Thoracic aorta (tissue), 2 donors: Measurements from ENCODE around the gene ARHGEF28. TPM values are rescaled to one million over a fixed set of nuclear protein-coding genes. Genes with fewer than 3 reads are reported as not detected.

ENCODE experiments used
- ATAC-seq: fragments of 150-250 bp; one replicate; pipeline ENCODE4 v1.8.0; 2017; ENCODE audit warnings: low read depth; ENCODE audit not compliant: insufficient number of reproducible peaks, low FRiP score
- DNase-seq: peaks from one replicate; pipeline ENCODE4 v3.0.0-alpha.2; 2020; ENCODE audit warnings: low spot score
- H3K27ac ChIP-seq, 2 donors: fragments of 200-600 bp; sonication (generic); 1 replicate in 1 of 2; 2 replicates in 1 of 2; pipeline ENCODE4 v1.5.1; 2016; ENCODE audit warnings: mild to moderate bottlenecking in 2 of 2, moderate library complexity in 2 of 2
- H3K27me3 ChIP-seq: fragments of 200-600 bp; sonication (generic); replicated peaks from 2 replicates; pipeline ENCODE4 v1.6.0; 2016; ENCODE audit warnings: mild to moderate bottlenecking; ENCODE audit not compliant: insufficient read depth
- H3K36me3 ChIP-seq: fragments of 200-600 bp; sonication (generic); one replicate; pipeline ENCODE4 v1.5.1; 2016
- H3K4me1 ChIP-seq, 2 donors: fragments of 200-600 bp; sonication (generic); 1 replicate in 1 of 2; 2 replicates in 1 of 2; pipeline versions ENCODE4 v1.5.1 to v1.6.0; 2016; ENCODE audit warnings: low read depth in 2 of 2, mild to moderate bottlenecking in 1 of 2; ENCODE audit not compliant: control insufficient read depth in 1 of 2
- H3K4me3 ChIP-seq: fragments of 200-600 bp; sonication (generic); 2 replicates; pipeline ENCODE4 v1.5.1; 2016; ENCODE audit warnings: mild to moderate bottlenecking
- H3K9me3 ChIP-seq: fragments of 200-600 bp; sonication (generic); 2 replicates; pipeline ENCODE4 v1.5.1; 2016
- CTCF ChIP-seq: fragments of 200-600 bp; sonication (generic); IDR thresholded peaks from one replicate; pipeline ENCODE4 v1.5.1; 2019; ENCODE audit warnings: antibody characterized with exemption
- total RNA-seq, 2 donors: library from RNA; depleted of rRNA; stranded (reverse); fragments of >200 nt; gene quantifications; one replicate each; pipeline versions ENCODE4 v1.1.0 to v1.2.3, GENCODE V29; 2016

Gene ARHGEF28
- total RNA-seq, 2 donors from 2014 or later, result 35.5 to 40.8 TPM

DNA sequence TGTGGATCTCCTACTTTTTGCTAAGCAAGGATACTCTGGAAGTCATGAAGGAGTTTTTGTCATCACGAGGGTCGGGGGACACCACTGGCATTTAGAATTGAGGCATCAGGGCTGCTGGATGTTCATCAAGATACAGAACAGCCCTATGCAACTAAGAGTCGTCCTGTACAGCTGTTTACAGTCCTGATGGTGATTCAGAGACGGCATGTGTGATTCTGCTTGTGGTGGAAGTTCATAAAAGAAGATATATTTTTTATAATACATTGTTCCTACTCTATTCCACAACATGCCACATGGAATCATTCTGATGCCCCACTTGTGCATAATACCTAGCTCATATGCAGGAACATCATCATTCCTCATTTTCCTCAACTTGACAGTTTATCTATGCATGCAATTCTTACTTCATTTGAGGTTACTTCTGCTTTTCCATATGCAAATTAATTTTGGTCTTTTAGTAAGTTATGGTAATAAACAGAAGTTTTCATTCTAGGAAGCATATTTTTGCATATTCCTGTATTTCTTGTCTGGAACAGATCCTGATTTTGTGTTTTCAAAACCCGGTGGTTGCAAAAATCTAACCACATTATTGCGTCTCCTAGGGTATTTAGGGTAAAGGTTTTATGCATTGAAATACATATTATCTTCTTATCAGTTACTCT lies 155.2 kb downstream of the ARHGEF28 start:
- ATAC-seq (no peak), DNase-seq (no peak)
- Histone ChIP-seq H3K4me1 (no peaks in the 10 kb centered on the region), H3K9me3 (no peaks in the 10 kb centered on the region), H3K36me3 (no peaks in the 10 kb centered on the region), H3K4me3 (no peak overlapping the region), H3K27ac (no peak overlapping the region), H3K27me3 (no peaks in the 10 kb centered on the region)
- TF ChIP-seq CTCF, result no peak

- ATAC-seq (no peak), DNase-seq (no peak)
- H3K36me3 ChIP-seq, result no peaks in the 10 kb centered on the region
- no peak overlapping the region for H3K27ac ChIP-seq
- no peak overlapping the region for H3K4me3 ChIP-seq
- no peak for TF ChIP-seq CTCF
- H3K4me1 ChIP-seq, result no peaks in the 10 kb centered on the region
- no peaks in the 10 kb centered on the region for H3K27me3 ChIP-seq
- H3K9me3 ChIP-seq, result no peaks in the 10 kb centered on the region
Measured at GRCh38 chr5:73783828-73784227, 157.8 kb downstream of the ARHGEF28 start.

- no peak for TF ChIP-seq CTCF
- Histone ChIP-seq H3K27ac (no peak overlapping the region), H3K9me3 (no peaks in the 10 kb centered on the region), H3K4me3 (no peak overlapping the region), H3K27me3 (no peaks in the 10 kb centered on the region), H3K4me1 (peaks cover 3 to 8% of the 10 kb centered on the region in 2 donors), H3K36me3 (no peaks in the 10 kb centered on the region)
- DNase-seq (no peak), ATAC-seq (no peak)
Measured at GRCh38 chr5:73786043-73786831, 160.2 kb downstream of the ARHGEF28 start.

DNA sequence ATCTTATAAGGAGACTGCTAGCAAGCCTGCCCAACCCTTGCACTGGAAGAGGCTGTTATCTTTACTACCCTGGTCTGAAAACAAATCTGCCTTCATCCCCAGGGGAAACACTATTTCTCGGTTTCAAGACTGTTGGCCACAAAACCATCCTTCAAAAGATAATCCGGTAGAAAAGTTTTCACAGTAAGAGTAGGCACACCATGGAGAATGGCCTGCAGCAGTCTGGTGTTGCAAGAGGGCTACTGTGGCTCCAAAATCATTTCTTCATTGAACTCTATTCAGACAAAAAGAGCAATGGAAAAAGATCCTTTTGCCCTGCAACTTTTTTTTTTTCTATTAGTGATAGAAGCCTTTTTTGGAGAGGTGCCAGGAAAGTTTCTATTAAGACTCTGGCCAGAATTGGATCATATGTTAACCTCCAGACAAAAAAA lies 163.9 kb downstream of the ARHGEF28 start:
- TF ChIP-seq CTCF, result no peak
- H3K4me3 ChIP-seq, result no peak overlapping the region
- ATAC-seq, result no peak
- H3K36me3 ChIP-seq, result no peaks in the 10 kb centered on the region
- no peaks in the 10 kb centered on the region for H3K9me3 ChIP-seq
- H3K4me1 ChIP-seq, result peaks cover 7 to 15% of the 10 kb centered on the region in 2 donors
- DNase-seq, result no peak
- H3K27me3 ChIP-seq, result no peaks in the 10 kb centered on the region
- no peak overlapping the region for H3K27ac ChIP-seq

DNA sequence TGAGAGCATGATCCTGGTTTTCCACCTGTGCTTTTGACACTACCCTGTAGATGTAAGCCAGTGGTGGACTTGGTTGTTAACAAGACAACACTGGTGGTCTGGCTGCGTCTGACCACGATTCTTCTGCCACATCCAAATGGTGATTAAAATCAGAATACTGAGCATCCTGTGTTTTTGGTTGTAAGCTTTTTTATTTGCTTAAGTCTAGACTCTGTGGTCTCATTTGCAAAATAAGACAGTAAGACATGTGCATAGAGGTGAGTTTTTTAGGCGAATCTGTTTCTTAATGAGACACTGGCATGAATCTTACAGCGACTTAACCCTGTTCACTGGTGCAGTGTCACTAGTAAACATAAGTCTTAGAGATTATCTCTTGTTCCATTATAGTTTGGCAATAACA lies 165.4 kb downstream of the ARHGEF28 start:
- no peak for ATAC-seq
- peaks cover 7 to 20% of the 10 kb centered on the region in 2 donors for H3K4me1 ChIP-seq

More for the DNA sequence above, 165.4 kb downstream of the ARHGEF28 start:
- Histone ChIP-seq H3K9me3 (no peaks in the 10 kb centered on the region), H3K36me3 (no peaks in the 10 kb centered on the region), H3K27me3 (no peaks in the 10 kb centered on the region), H3K27ac (no peak overlapping the region), H3K4me3 (no peak overlapping the region)
- DNase-seq, result no peak
- TF ChIP-seq CTCF, result no peak
